Stimulated activated CD8-positive, alpha-beta memory T cell treated with anti-CD3 and anti-CD28 coated beads, Interleukin-15, amount 100 ng/mL, for 48 hours (primary cell): ENCODE measurements around the gene PLEKHG7.

ENCODE experiments used
- DNase-seq, 2 donors: peaks; one replicate each; pipeline ENCODE4 v3.0.0-alpha.2; 2020; ENCODE audit warnings: low read depth in 2 of 2

Gene PLEKHG7

GRCh38 chr12:92706594-92706993, 3.8 kb downstream of the PLEKHG7 start:
- DNase-seq = no peak

GRCh38 chr12:92707926-92708325, 5.1 kb downstream of the PLEKHG7 start:
- DNase-seq = no peak

- no peak for DNase-seq
These were observed 12.8 kb downstream of the PLEKHG7 start for GRCh38 chr12:92715625-92716024.

- no peak for DNase-seq
These were observed 14.4 kb downstream of the PLEKHG7 start for GRCh38 chr12:92717202-92717601.

- DNase-seq = no peak
These were observed 15.7 kb downstream of the PLEKHG7 start for GRCh38 chr12:92718483-92718990.

GRCh38 chr12:92719674-92720073, 16.9 kb downstream of the PLEKHG7 start:
- no peak for DNase-seq

GRCh38 chr12:92721130-92721529, 18.3 kb downstream of the PLEKHG7 start:
- no peak for DNase-seq

DNA sequence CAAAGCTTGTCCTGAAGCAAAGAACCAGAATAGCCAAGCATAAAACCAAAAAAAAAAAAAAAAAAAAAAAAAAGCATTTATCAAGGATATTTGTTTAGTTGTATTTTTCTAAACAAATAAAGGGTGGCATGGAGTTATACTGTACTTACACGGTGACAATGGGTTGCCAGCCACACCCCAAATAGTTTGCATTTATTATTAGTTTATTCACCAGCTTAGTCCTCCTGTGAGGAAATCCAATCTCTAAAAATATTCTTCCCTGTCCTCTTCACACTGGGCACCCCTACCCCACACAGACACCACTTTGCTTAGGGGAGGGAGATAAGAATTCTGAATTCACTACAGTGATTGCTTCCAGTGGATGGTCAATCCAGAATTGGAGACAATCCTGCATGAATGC, 18.9 kb downstream of the PLEKHG7 start:
- no peak for DNase-seq

DNA sequence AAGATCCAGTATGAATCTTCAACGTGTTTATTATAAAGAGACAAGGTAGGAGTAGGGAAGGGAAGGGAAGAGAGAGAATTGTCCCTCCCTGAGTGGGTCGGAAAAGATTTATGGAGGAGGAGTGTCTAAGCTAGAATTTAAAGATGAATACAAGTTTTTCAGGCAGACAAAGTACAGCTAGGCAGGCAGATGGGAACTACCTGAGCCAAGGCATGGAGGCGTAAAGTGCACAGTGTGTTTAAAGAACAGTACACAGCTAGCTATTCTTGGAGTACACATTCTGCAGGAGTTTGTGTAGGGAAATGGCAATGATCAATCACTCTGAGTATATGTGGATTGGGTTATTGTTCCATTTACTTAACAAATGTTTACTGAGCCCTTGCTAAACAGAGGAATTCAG, 20.1 kb downstream of the PLEKHG7 start:
- no peak for DNase-seq

- no peak for DNase-seq
These were observed 24.1 kb downstream of the PLEKHG7 start for GRCh38 chr12:92726850-92727249.

DNA sequence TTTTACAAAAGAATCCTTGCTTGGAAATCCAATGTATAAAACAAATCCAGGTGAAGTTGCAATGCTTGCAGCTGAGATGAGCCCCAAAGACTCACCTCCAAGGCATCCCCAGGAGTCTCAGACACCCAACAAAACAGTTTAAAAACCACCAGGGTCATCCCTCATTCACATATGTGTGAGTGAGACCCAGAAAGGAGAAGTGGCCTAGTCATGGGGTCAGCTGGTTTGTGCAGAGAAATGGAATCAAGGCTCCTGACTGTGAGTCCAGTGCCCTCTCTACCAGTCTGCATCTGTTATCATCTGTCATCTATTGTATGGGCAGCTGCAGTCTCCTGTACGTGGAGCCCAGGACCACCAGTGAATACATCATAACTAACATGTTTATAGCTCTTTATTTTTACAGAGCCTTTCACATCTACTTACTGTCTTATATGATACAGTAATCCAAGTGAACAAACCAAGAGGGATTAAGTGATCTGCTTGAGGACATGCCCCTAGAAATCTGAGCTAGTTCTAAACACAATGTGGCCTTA, 27.1 kb downstream of the PLEKHG7 start:
- no peak for DNase-seq

- DNase-seq = no peak
These were observed 28.0 kb downstream of the PLEKHG7 start for GRCh38 chr12:92730758-92731157.

DNA sequence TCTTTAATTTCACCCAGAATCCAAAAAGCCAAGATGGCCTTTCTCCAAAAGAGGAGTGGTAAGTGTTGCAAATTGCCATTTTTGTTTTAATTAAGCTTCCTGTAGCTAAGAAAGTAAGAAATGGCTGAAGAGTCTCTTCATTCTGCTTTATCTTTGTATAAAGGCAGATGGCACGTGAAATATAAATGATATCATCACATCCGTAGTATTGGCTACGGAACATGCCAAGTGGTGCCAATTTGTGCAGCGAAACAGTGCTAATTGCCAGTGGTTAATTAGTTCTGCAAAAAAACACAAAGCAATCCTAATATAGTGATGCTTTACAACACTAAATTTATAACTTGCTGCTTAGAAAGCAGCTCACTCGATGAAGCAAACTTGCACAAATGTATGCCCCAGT, 29.4 kb downstream of the PLEKHG7 start:
- no peak for DNase-seq

GRCh38 chr12:92732716-92733115, 29.9 kb downstream of the PLEKHG7 start:
- DNase-seq = no peak

DNA sequence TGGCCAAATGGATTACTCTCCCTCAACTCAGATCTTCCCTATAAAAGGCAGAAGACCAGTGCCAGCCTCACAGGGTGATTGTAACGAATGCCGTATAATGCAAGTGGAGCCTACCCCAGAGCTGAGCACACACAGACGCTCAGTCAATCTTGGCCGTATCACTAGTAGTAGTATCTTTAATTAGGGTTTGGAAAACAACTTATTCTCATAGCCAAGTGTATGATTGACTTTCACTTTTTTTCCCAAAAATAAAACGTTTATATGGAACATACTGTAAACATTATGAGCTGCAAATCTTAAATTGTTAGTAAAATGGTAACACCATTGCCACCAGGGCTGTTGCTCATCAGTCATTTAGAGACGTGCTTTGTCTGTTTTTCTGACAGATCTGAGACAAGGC, 30.4 kb downstream of the PLEKHG7 start:
- DNase-seq = no peak

- no peak for DNase-seq
These were observed 30.9 kb downstream of the PLEKHG7 start for GRCh38 chr12:92733661-92734060.

- no peak for DNase-seq
These were observed 32.4 kb downstream of the PLEKHG7 start for GRCh38 chr12:92735131-92735721.

- DNase-seq = no peak
These were observed 33.8 kb downstream of the PLEKHG7 start for GRCh38 chr12:92736605-92737004.

- no peak for DNase-seq
These were observed 35.4 kb downstream of the PLEKHG7 start for GRCh38 chr12:92737855-92738850.

DNA sequence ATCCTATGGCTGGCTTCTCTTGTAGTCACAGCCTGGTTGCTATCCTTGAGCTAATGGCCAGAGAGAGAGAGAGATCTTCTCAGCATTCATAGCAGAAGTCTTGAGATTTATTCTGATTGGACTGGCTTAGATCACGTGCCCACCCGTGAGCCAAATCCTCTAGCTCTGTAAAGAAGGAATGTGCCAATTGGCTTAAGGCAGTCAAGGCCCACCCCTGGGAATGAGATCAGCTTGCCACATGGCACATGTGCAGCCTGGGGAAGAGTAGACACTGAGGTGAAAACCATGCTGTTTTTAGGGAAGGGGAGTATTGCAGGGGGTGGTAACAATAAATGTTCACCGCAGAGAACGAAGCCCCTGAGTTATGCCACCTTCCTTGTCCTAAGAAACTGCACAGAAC, 36.3 kb downstream of the PLEKHG7 start:
- no peak for DNase-seq

GRCh38 chr12:92740411-92740810, 37.6 kb downstream of the PLEKHG7 start:
- no peak for DNase-seq

DNA sequence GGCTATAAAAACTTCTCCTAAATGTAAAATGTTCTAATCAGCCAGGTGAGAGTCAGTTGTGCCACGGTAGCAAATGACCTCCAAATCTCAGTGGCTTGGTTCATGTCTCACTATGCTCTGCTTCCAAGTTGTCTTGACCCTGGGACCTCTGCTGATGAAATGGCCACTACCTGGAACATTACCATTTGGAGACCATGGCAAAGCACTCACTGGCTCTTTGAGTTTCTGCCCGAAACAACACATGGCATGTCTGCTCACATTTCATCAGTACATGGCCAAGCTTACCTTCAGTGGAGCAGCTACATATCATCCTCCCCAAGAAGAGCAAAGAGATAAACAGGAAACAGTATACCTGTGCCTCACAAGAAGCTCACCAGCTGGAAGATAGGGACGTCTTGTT, 40.2 kb downstream of the PLEKHG7 start:
- DNase-seq = no peak
